Measurements from ENCODE around the gene CXXC1.

DNA sequence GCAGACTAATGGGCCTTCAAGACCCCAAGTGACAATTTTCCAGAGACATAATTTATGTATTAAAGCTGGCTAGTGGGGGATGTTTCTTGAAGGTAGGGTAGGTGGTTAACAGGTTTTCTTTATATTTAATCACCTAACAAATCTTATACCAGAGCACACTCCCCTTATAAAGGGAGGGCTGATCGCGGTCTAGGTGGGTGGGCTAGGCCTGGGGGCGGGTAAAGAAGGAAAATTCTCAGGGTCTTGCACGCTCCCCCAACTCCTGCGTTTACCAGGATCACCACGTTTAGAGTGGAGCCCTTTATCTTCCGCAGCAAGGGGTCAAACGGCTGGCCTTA is 19.9 kb upstream of the CXXC1 start:
- TF ChIP-seq, protein P1, sequence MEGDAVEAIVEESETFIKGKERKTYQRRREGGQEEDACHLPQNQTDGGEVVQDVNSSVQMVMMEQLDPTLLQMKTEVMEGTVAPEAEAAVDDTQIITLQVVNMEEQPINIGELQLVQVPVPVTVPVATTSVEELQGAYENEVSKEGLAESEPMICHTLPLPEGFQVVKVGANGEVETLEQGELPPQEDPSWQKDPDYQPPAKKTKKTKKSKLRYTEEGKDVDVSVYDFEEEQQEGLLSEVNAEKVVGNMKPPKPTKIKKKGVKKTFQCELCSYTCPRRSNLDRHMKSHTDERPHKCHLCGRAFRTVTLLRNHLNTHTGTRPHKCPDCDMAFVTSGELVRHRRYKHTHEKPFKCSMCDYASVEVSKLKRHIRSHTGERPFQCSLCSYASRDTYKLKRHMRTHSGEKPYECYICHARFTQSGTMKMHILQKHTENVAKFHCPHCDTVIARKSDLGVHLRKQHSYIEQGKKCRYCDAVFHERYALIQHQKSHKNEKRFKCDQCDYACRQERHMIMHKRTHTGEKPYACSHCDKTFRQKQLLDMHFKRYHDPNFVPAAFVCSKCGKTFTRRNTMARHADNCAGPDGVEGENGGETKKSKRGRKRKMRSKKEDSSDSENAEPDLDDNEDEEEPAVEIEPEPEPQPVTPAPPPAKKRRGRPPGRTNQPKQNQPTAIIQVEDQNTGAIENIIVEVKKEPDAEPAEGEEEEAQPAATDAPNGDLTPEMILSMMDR (IDR thresholded peaks at IDR 0.05; ENCODE audit: insufficient read depth, low read depth, low read length), result no peak
- TF ChIP-seq EZH2 (IDR thresholded peaks at IDR 0.05; ENCODE audit: insufficient read depth, low read length), result no peak

Measured in astrocyte (in vitro differentiated cells and primary cell).